Suprapubic skin (tissue), 4 donors: Measurements from ENCODE around the gene HACL1.

Source experiments
- CTCF ChIP-seq, 2 donors: fragments of 200-600 bp in 1 of 2; fragments of 450-650 bp in 1 of 2; sonication (generic) in 1 of 2; IDR thresholded peaks; one replicate each; pipeline ENCODE4 v1.5.1; 2016 to 2019; ENCODE audit warnings: antibody characterized with exemption in 2 of 2, mild to moderate bottlenecking in 1 of 2, moderate library complexity in 1 of 2
- POLR2A ChIP-seq, 2 donors: fragments of 450-650 bp; IDR thresholded peaks; one replicate each; pipeline ENCODE4 v1.6.1; 2017; ENCODE audit warnings: antibody characterized with exemption in 2 of 2, mild to moderate bottlenecking in 2 of 2, moderate library complexity in 2 of 2
- POLR2AphosphoS5 ChIP-seq, 3 donors: sonication (generic); formaldehyde crosslinking; IDR thresholded peaks; one replicate each; pipeline ENCODE4 v1.6.1; 2017; ENCODE audit warnings: antibody characterized with exemption in 3 of 3

GRCh38 chr3:15562560-15562959 lies 38.8 kb downstream of the HACL1 start:
- no peak for TF ChIP-seq CTCF (IDR thresholded peaks at IDR 0.05)
- TF ChIP-seq POLR2A (IDR thresholded peaks at IDR 0.05) = no peak
- no peak for TF ChIP-seq POLR2AphosphoS5 (IDR thresholded peaks at IDR 0.05)
